Neural progenitor cell (in vitro differentiated cells): ENCODE data around the gene TMEM266. TPM values are rescaled to one million over a fixed set of nuclear protein-coding genes. Genes with fewer than 3 reads are reported as not detected.
A peak's percentile ranks its signal among the peaks of the same experiment; 100 is the strongest.

Experiments
- DNase-seq: peaks from one replicate; pipeline ENCODE4 v3.0.0-alpha.2; 2016; ENCODE audit warnings: low spot score
- H2AFZ ChIP-seq: fragments of 200-600 bp; sonication (generic); replicated peaks from 2 replicates; pipeline ENCODE4 v1.6.1; 2016; ENCODE audit warnings: antibody characterized with exemption
- H3F3A ChIP-seq: fragments of 200-600 bp; sonication (generic); 2 replicates; pipeline ENCODE4 v1.6.1; 2016; ENCODE audit warnings: antibody characterized with exemption, low read depth
- H3K27ac ChIP-seq: fragments of 200-600 bp; sonication (generic); 2 replicates; pipeline ENCODE4 v1.5.1; 2016; ENCODE audit warnings: mild to moderate bottlenecking
- H3K27me3 ChIP-seq: fragments of 200-600 bp; sonication (generic); 2 replicates; pipeline ENCODE4 v1.6.1; 2016; ENCODE audit warnings: mild to moderate bottlenecking, moderate library complexity
- H3K36me3 ChIP-seq: fragments of 200-600 bp; sonication (generic); 2 replicates; pipeline ENCODE4 v1.5.1; 2016
- H3K4me1 ChIP-seq: fragments of 200-600 bp; sonication (generic); 2 replicates; pipeline ENCODE4 v1.6.1; 2016; ENCODE audit warnings: mixed run types
- H3K4me2 ChIP-seq: fragments of 200-600 bp; sonication (generic); 2 replicates; pipeline ENCODE4 v1.6.1; 2016
- H3K4me3 ChIP-seq: fragments of 200-600 bp; sonication (generic); 2 replicates; pipeline ENCODE4 v1.5.1; 2016
- H3K79me2 ChIP-seq: fragments of 200-600 bp; sonication (generic); 2 replicates; pipeline ENCODE4 v1.6.1; 2016; ENCODE audit warnings: low read depth
- H3K9ac ChIP-seq: fragments of 200-600 bp; sonication (generic); 2 replicates; pipeline ENCODE4 v1.6.1; 2016
- H3K9me3 ChIP-seq: fragments of 200-600 bp; sonication (generic); 2 replicates; pipeline ENCODE4 v1.5.1; 2016; ENCODE audit warnings: low read depth
- H4K20me1 ChIP-seq: fragments of 200-600 bp; sonication (generic); 2 replicates; pipeline ENCODE4 v1.6.1; 2016; ENCODE audit warnings: low read depth
- H3K27ac Mint-ChIP-seq: 3 replicates; pipeline ENCODE4 v1.8.0; 2021; ENCODE audit warnings: mixed read lengths
- H3K27me3 Mint-ChIP-seq: 2 replicates; pipeline ENCODE4 v1.8.0; 2022; ENCODE audit warnings: low read depth, mild to moderate bottlenecking, inconsistent platforms, moderate library complexity, mixed read lengths; ENCODE audit not compliant: insufficient read depth
- H3K36me3 Mint-ChIP-seq: 3 replicates; pipeline ENCODE4 v1.8.0; 2021; ENCODE audit warnings: mixed read lengths
- H3K4me1 Mint-ChIP-seq: 3 replicates; pipeline ENCODE4 v1.8.0; 2021; ENCODE audit warnings: mixed read lengths
- H3K4me3 Mint-ChIP-seq: 3 replicates; pipeline ENCODE4 v1.8.0; 2021; ENCODE audit warnings: mild to moderate bottlenecking, moderate library complexity, mixed read lengths
- H3K9me3 Mint-ChIP-seq: 3 replicates; pipeline ENCODE4 v1.8.0; 2020; ENCODE audit warnings: mixed read lengths
- EZH2 ChIP-seq: fragments of 200-600 bp; sonication (generic); IDR thresholded peaks from 2 replicates; pipeline ENCODE4 v1.6.1; 2017; ENCODE audit warnings: antibody characterized with exemption, mild to moderate bottlenecking, moderate library complexity
- EZH2phosphoT487 ChIP-seq: fragments of 200-600 bp; sonication (generic); IDR thresholded peaks from 2 replicates; pipeline ENCODE4 v1.6.1; 2017; ENCODE audit warnings: antibody characterized with exemption
- total RNA-seq: library from RNA; depleted of rRNA; stranded (reverse); fragments of >200 nt; gene quantifications from 2 replicates; pipeline ENCODE4 v1.2.3, GENCODE V29; 2015; ENCODE audit warnings: low replicate concordance
- TF ChIP-seq, protein P1 (sequence below): fragments of 200-600 bp; sonication (generic); IDR thresholded peaks from 2 replicates; pipeline ENCODE4 v1.5.1; 2017; ENCODE audit warnings: antibody characterized with exemption, mild to moderate bottlenecking

Gene TMEM266
- total RNA-seq, 1 donor from 2014 or later, result 0.43 TPM

DNA sequence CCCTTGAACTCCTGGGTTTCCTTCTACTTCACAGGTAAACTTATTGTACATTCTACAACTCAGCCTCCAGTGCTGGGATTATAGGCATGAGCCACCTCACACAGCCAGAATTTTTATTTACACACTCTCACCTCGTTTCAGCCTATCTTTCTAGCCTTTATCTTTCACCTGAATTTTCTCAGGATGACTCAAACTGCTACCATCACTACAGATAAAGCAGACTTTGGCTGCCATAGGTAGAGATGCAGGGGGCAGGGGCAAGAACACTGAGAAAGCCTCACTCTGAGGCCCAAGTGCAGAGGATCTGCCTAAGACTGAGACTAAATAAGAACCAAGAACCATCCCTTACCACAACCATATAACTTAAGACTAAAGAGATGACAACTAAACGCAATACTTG is 192.5 kb downstream of the TMEM266 start:
- H3K4me3 ChIP-seq, result no peak overlapping the region
- Mint-ChIP-seq H3K4me1 (no peaks in the 10 kb centered on the region), H3K9me3 (no peaks in the 10 kb centered on the region), H3K27me3 (no peaks in the 10 kb centered on the region), H3K4me3 (no peak overlapping the region), H3K36me3 (peaks cover 11% of the 10 kb centered on the region), H3K27ac (no peak overlapping the region)
- DNase-seq, result no peak
- no peak overlapping the region for H2AFZ ChIP-seq
- H3K4me2 ChIP-seq, result no peak overlapping the region
- H3K4me1 ChIP-seq, result peaks cover 10% of the 10 kb centered on the region
- no peaks in the 10 kb centered on the region for H3K9me3 ChIP-seq
- no peaks in the 10 kb centered on the region for H3K79me2 ChIP-seq
- H3K36me3 ChIP-seq, result no peaks in the 10 kb centered on the region
- no peaks in the 10 kb centered on the region for H3K27me3 ChIP-seq
- H3K27ac ChIP-seq, result no peak overlapping the region
- no peak overlapping the region for H3K9ac ChIP-seq
- TF ChIP-seq, protein P1, sequence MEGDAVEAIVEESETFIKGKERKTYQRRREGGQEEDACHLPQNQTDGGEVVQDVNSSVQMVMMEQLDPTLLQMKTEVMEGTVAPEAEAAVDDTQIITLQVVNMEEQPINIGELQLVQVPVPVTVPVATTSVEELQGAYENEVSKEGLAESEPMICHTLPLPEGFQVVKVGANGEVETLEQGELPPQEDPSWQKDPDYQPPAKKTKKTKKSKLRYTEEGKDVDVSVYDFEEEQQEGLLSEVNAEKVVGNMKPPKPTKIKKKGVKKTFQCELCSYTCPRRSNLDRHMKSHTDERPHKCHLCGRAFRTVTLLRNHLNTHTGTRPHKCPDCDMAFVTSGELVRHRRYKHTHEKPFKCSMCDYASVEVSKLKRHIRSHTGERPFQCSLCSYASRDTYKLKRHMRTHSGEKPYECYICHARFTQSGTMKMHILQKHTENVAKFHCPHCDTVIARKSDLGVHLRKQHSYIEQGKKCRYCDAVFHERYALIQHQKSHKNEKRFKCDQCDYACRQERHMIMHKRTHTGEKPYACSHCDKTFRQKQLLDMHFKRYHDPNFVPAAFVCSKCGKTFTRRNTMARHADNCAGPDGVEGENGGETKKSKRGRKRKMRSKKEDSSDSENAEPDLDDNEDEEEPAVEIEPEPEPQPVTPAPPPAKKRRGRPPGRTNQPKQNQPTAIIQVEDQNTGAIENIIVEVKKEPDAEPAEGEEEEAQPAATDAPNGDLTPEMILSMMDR, result no peak
- H3F3A ChIP-seq, result peaks cover 8% of the 10 kb centered on the region
- peaks cover 10% of the 10 kb centered on the region for H4K20me1 ChIP-seq

DNA sequence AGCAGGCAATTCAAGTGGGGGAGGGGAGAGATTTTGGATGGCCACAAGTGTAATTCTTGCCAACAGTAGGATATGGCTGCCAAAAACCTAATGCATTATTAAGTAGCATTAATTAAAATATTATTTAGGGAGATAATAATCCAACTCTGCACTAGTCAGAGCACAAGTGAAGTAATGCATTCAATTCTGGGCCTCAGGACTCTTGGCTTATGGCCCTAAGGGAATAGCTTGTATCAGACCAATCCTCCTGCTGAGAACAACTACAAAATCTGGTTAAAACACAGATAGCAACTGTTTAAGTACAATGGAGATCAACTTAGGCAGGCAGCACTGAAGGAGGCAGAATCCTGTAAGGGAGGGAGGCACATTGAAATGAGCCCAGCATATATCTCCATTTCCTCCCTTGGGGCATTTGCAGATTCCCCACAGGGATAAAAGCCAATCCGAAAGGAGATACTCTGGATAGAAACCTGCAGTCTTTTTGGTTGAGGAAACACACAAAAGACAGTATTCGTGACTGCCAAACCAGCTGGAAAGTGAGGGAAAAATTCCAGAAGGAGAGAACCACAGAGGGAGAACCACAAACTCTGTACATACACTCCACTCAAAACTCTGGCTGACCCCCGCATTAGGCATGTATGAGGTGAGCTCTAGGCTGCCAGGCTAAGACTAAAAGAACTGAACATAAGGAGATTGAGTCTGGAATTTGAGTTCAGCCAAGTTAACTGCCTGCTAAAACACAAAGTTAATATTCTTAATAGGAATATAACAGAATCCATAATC is 194.1 kb downstream of the TMEM266 start:
- Mint-ChIP-seq H3K4me1 (no peaks in the 10 kb centered on the region), H3K4me3 (no peak overlapping the region), H3K27ac (no peak overlapping the region), H3K36me3 (peaks cover 15% of the 10 kb centered on the region), H3K27me3 (no peaks in the 10 kb centered on the region), H3K9me3 (no peaks in the 10 kb centered on the region)
- peaks cover 10% of the 10 kb centered on the region for H4K20me1 ChIP-seq
- TF ChIP-seq EZH2, result no peak
- no peak for TF ChIP-seq EZH2phosphoT487
- TF ChIP-seq, protein P1, result no peak
- peak overlapping the region; percentile 15 for H3K4me2 ChIP-seq
- H3K79me2 ChIP-seq, result no peaks in the 10 kb centered on the region
- H3K27ac ChIP-seq, result peak overlapping the region; percentile 0
- H3K4me3 ChIP-seq, result no peak overlapping the region
- peaks cover 10% of the 10 kb centered on the region for H3K4me1 ChIP-seq
- H3K27me3 ChIP-seq, result no peaks in the 10 kb centered on the region
- H3K9ac ChIP-seq, result no peak overlapping the region
- peak; percentile 15 for DNase-seq
- H3K9me3 ChIP-seq, result no peaks in the 10 kb centered on the region
- H3K36me3 ChIP-seq, result no peaks in the 10 kb centered on the region
- no peak overlapping the region for H2AFZ ChIP-seq
- peaks cover 8% of the 10 kb centered on the region for H3F3A ChIP-seq

Other genes with a start within 250 kb of the TMEM266 start
- 21.8 and 25.8 TPM in 2 replicates for gene UBE2Q2, start 216.5 kb upstream of the TMEM266 start, total RNA-seq
- gene FBXO22, start 156.1 kb upstream of the TMEM266 start, total RNA-seq, result 58.4 and 70.9 TPM in 2 replicates
- 0.06 and 0.36 TPM in 2 replicates for gene NRG4, start 47.6 kb upstream of the TMEM266 start, total RNA-seq